ENCODE data around the gene MYO1D.

The MYO1D gene

GRCh38 chr17:32628271-32629044, 248.5 kb downstream of the MYO1D start:
- no peak for TF ChIP-seq CTCF (IDR thresholded peaks at IDR 0.05; ENCODE audit: low read depth, low read length)
- Histone ChIP-seq H3K27ac (no peak overlapping the region), H3K27me3 (ENCODE audit: insufficient read depth, low read depth, severe bottlenecking) (no peaks in the 10 kb centered on the region), H3K9me3 (ENCODE audit: severe bottlenecking) (no peaks in the 10 kb centered on the region), H3K36me3 (no peaks in the 10 kb centered on the region), H3K4me3 (ENCODE audit: low read depth, low read length) (no peak overlapping the region)
- DNase-seq: no peak

- no peak overlapping the region for H3K27ac ChIP-seq
- no peak for DNase-seq
- no peaks in the 10 kb centered on the region for H3K27me3 ChIP-seq (ENCODE audit: insufficient read depth, low read depth, severe bottlenecking)
- H3K9me3 ChIP-seq (ENCODE audit: severe bottlenecking): no peaks in the 10 kb centered on the region
- TF ChIP-seq CTCF (IDR thresholded peaks at IDR 0.05; ENCODE audit: low read depth, low read length): no peak
- H3K36me3 ChIP-seq: no peaks in the 10 kb centered on the region
- no peak overlapping the region for H3K4me3 ChIP-seq (ENCODE audit: low read depth, low read length)
Observed at GRCh38 chr17:32627239-32627996, 249.5 kb downstream of the MYO1D start.

- H3K27ac ChIP-seq: no peak overlapping the region
- H3K27me3 ChIP-seq (ENCODE audit: insufficient read depth, low read depth, severe bottlenecking): no peaks in the 10 kb centered on the region
- no peak overlapping the region for H3K4me3 ChIP-seq (ENCODE audit: low read depth, low read length)
- H3K9me3 ChIP-seq (ENCODE audit: severe bottlenecking): no peaks in the 10 kb centered on the region
- no peak for TF ChIP-seq CTCF (IDR thresholded peaks at IDR 0.05; ENCODE audit: low read depth, low read length)
- H3K36me3 ChIP-seq: no peaks in the 10 kb centered on the region
- no peak for DNase-seq
Observed at GRCh38 chr17:32626379-32626791, 250.5 kb downstream of the MYO1D start.

GRCh38 chr17:32625971-32626370, 251.0 kb downstream of the MYO1D start:
- H3K27ac ChIP-seq: no peak overlapping the region
- DNase-seq: no peak
- TF ChIP-seq CTCF (IDR thresholded peaks at IDR 0.05; ENCODE audit: low read depth, low read length): no peak
- no peaks in the 10 kb centered on the region for H3K9me3 ChIP-seq (ENCODE audit: severe bottlenecking)
- no peak overlapping the region for H3K4me3 ChIP-seq (ENCODE audit: low read depth, low read length)
- H3K27me3 ChIP-seq (ENCODE audit: insufficient read depth, low read depth, severe bottlenecking): no peaks in the 10 kb centered on the region
- H3K36me3 ChIP-seq: no peaks in the 10 kb centered on the region

GRCh38 chr17:32623196-32623595, 253.7 kb downstream of the MYO1D start:
- no peak for DNase-seq
- no peak for TF ChIP-seq CTCF (IDR thresholded peaks at IDR 0.05; ENCODE audit: low read depth, low read length)

More at GRCh38 chr17:32623196-32623595, 253.7 kb downstream of the MYO1D start:
- Histone ChIP-seq H3K27ac (no peak overlapping the region), H3K9me3 (ENCODE audit: severe bottlenecking) (no peaks in the 10 kb centered on the region), H3K4me3 (ENCODE audit: low read depth, low read length) (no peak overlapping the region), H3K27me3 (ENCODE audit: insufficient read depth, low read depth, severe bottlenecking) (no peaks in the 10 kb centered on the region), H3K36me3 (no peaks in the 10 kb centered on the region)

Measured in WERI-Rb-1 (cell line).